Iris pigment epithelial cell (primary cell): ENCODE data around the gene DNAJA2.
"Not testable (repeated sequence)": the region's sequence is repeated elsewhere in the genome, so short reads cannot be mapped to it uniquely, and the experiment has no call there.

Experiments
- DNase-seq: peaks from one replicate; pipeline ENCODE4 v3.0.0-alpha.2; 2011; ENCODE audit warnings: low read depth

The DNAJA2 gene

DNA sequence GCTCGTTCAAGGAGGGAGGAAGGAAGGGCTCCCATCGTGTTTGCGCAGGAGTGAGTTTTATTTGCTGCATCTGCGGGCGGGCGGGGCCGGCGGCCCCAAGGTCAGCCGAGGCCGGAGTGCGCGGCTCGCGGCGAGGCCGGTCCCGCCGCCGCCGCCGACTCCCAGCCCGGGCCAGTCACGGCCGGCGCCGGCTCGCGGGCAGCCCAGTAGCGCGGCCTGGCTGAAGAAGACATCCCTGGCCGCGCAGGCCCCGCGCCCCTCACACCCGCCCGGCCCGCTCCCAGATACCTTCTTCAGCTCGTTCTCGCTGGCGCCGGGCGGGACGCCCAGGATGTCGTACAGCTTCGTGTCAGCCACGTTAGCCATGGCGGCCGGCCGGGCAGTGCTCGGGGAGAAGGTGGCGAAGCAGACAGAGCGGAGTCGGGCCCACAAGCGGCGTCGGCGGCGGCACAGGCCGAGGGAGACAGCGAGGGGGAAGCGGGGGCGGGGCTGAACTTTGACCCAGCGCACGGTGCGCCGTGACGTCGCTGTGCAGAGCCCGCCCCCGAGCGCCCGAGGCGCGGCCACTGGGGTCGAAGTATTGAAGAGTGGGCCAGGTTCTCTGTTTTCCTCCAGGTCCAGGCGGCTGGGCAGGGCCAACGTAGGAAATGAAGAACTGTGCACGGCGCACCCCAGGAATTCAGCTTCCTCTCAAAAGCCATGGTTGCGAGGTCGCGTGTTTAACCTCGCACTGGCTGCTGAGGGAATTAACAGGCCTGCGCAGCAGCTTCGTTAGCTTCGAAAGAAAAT, at the start of gene DNAJA2:
DNAJA2 (minus strand) TSS at position 468 of the 789 bp plus-strand sequence; CDS start at position 366, 102 bp downstream.
- peak; percentile 90 for DNase-seq

DNA sequence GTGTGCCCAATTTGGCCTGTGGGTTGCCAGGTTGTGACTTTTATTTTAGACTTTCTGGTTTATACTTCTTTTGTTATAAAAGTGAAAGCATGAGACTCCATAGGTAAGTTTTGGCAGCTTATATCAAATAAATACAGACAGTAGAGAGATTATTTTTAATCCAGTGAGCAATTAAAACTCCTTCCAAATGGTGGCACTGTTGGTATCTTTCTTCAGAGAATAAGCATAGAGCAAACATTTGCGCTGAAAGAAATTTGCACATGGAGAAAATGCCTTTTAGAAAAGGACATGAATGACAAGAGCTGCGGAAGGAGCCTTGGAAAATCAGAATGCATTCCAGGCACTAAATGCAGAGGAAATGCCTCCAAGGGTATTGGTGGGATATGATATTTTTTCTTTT, 46.1 kb upstream of the DNAJA2 start:
- peak; percentile 15 for DNase-seq

GRCh38 chr16:47018223-47018891, 44.9 kb upstream of the DNAJA2 start:
- peak; percentile 28 for DNase-seq

DNA sequence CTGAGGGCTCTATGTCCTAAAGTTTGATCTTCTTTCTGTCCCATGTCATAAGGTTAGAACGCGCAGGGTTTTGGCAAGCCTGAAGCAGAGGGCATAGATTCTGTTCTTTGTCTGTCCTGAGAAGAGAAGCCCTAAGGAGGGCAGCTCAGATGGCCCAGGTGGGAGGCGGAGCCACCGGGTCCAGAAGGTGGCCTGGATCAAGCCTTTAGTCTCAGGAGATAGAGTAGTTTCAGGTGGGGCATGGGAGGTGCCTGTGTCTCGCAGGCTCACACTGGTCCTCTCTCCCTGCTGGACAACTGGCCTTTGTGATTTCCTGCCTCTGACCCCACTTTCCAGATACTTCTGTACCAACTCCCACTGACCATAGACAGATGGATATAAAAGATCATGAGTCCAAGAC, 44.2 kb upstream of the DNAJA2 start:
- no peak for DNase-seq

- DNase-seq = no peak
Measured at GRCh38 chr16:47016700-47017133, 43.2 kb upstream of the DNAJA2 start.

DNA sequence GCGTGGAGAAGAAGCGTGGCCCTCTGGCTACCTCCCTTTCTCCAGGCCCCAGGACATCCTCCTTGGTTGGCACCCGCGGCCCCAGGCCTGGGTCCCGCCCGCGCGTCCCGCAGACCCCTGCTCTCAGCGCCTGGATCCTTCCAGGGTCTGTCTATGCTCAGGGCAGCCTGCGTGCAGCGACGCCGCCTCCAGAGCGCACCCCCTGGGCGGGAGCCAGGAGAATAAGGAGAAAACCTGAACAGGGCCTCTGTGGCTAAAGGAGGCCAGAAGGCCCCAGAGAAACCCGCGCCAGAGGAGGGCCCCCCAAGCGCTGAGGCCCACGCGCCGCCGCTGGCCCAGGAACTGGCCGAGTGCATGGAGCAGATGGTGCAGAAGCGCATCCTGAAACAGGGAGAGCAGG, 40.4 kb upstream of the DNAJA2 start:
- no peak for DNase-seq

- DNase-seq = no peak
Measured at GRCh38 chr16:47013172-47013571, 39.7 kb upstream of the DNAJA2 start.

DNA sequence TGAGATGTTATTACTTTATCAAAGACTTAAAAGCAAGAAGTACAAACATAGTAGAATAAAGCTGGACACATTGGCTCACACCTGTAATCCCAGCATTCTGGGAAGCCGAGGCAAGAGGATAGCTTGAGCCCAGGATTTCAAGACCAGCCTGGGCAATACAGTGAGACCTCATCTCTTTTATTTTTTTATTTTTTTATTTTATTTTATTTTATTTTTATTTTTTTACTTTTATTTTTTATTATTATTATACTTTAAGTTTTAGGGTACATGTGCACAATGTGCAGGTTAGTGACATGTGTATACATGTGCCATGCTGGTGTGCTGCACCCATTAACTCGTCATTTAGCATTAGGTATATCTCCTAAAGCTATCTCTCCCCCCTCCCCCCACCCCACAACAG, 37.3 kb upstream of the DNAJA2 start:
- DNase-seq = not testable (repeated sequence)

DNA sequence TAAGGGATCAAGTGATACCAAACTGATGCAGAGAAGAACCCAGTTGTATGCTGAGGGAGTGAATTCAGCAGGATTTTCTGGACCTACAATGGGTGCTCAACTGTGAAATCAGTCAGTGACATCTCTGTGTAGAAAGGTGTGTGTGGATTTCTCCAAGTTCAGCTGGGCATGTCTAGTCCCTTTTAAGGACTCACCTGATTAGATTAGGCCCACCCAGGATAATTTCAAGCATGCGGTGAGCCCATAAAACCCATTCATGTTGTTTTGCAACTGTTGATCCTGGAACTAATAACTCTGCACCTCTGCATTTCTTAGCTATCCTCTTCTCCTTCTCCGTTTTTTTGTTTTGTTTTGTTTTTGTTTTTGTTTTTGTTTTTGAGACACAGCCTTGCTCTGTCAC, 35.1 kb upstream of the DNAJA2 start:
- DNase-seq = no peak

DNA sequence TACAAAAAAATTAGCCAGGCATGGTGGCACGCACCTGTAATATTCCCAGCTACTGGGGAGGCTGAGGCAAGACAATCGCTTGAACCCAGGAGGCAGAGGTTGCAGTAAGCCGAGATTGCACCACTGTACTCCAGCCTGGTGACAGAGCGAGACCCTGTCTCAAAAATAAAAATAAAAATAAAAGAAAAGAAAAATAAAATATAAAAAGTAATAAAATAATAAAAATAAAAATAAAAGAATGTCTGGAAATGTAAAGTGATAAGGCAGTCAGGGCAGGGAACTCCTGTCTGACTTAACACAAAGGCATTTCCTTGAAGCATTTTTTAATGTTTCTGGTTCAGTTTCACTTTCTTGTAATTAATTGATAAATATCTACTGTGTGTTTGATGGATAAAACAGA, 34.7 kb upstream of the DNAJA2 start:
- DNase-seq = peak; percentile 49

DNA sequence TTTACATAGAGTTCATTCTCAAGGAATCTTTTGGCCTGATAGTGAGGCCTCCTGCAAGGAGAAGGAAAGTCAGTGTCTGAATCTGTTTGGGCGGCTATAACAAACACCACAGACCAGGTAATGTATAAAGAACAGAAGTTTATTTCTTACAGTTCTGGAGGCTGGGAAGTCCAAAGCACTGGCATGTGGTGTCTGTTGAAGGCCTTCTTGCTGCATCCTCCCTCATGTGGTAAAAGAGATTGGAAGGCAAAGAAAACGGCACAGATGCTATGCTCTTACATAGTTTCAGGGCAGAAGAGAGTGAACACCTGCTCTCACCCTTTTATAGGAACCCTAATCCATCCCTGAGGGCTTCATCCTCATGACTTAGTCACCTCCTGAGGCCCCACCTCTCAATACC, 31.2 kb upstream of the DNAJA2 start:
- no peak for DNase-seq

GRCh38 chr16:47000066-47000465, 26.6 kb upstream of the DNAJA2 start:
- not testable (repeated sequence) for DNase-seq

DNA sequence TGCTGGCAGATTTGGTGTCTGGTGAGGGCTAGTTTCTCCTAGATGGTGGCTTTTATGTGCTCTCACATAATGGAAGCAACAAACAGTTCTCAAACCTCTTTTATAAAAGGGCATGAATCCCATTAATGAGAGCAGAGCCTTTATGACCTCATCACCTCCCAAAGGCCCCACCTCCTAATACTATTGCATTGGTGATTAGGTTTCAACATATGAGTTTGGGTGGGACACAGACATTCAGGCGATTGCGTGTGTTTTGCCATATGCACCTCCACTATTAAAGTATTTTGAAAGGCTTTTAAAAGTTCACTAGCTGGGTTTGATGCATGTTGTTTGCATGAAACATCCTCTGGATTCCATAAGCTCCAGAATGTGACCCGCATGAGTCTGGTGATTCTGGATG, 24.4 kb upstream of the DNAJA2 start:
- DNase-seq = no peak

DNA sequence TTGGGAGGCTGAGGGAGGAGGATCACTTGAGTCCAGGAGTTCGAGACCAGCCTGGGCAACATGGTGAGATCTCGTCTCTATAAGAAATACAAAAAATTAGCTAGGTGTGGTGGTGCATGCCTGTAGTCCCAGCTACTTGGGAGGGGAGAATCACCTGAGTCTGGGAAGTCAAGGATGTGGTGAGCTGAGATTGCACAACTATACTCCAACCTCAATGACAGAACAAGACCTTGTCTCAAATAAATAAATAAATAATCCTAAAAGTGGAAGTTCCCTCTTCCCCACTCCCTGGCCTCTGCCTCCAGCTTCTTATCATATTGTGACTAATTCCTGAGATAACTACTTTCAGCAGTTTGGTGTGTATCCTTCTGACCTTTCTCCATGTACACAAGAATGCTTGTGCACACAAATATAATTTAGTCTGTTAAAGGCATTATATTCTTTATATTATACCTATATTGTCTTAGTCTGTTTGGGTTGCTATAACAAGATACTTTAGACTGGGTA, 23.5 kb upstream of the DNAJA2 start:
- DNase-seq = no peak

GRCh38 chr16:46996391-46996790, 22.9 kb upstream of the DNAJA2 start:
- peak; percentile 55 for DNase-seq

DNA sequence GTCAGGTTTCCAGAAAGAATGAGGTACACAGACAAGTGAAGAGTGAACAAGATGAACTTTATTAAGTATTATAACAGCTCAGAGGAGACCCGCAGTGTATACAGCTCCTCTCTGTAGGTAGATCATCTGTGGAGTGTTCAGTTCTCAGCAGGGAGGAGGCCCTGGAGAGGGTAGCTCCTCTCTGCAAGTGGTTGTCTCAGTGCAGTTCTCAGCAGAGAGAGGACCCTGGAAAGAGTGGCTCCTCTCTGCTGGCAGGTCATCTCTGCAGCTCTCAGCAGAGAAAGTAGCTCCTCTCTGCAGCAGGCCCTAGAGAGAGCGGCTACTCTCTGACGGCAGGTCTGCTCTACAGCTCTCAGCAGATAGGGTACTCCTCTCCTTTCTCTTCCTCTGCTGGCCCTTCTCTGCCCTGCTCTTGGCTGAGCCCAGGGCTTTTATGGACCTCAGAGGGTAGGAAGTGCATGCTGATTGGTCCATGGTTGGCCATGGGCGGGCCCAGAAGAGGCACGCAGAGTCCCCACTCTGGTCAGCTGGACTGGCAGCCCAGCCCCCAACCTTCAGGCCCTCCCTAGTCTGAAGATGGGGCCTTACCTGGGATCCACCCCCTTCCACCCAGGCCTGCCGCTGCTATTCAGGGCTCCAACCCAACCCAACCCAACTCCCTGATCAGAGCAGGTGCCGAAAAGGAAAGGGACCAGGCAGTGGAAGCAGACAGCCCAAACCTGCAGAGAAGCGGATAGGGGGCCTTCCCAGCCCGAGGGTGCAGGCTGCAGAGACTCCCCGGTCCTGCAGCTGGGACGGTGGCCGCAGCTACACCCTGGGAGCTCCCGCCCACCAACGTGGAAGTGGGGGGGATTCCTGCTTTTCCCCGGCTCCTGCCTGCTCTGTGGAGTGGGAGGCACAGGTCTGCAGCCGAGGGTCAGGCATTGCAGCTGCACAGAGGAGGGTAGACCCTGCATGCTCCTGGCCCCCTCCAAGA, 18.5 kb upstream of the DNAJA2 start:
- no peak for DNase-seq

DNA sequence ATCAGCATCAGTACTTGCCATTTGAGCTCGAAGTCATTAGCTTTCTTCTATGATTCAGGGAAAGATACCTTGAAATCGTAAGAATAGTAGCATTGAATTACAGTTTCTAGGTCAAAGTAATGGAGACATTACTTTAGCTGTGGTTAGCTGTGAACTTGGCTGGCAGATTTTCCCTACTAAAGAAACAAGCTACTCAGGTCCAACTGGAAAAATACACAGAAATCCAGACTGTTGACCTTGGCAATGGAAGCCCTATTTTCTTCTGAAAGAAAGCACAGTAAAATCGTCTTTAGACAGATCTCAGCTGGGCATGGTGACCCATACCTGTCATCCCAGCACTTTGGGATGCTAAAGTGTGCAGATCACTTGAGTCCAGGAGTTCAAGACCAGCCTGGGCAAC, 13.4 kb upstream of the DNAJA2 start:
- no peak for DNase-seq

DNA sequence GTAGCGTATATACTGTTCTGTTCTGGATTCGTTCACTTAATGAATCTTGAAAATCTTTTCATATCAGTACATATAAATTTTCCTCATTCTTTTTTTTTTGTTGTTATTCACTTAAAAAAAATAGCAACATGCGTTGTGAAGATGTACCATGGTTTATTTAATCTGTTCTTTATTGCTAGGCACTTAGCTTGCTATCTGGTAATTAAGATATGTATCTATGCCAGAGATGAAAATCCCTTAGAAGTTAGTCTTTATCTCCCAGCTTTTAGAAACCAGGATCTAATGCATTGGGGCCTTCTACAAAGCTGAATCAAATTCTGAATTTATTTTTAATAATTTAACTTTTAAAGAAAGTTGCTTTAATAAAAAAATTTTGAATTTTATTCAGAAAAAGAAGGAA, 13.0 kb upstream of the DNAJA2 start:
- no peak for DNase-seq

DNA sequence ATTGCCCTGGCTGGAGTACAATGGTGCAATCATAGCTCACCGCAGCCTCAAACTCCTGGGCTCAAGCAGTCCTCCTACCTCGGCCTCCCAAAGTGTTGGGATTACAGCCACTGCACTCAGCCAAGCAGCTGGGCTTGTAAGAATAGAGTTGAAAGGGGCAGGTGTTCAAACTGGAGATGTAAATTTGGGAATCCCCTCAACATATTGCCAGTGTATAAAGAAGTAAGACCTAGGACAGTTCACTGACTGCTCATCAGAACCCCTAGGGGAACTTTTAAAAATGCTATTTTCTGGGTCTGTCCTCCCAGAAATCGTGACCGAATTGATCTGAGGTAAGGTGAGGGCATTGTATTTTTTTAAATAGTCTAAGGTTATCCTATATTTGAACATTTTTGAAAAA, 8.9 kb upstream of the DNAJA2 start:
- DNase-seq = no peak

DNA sequence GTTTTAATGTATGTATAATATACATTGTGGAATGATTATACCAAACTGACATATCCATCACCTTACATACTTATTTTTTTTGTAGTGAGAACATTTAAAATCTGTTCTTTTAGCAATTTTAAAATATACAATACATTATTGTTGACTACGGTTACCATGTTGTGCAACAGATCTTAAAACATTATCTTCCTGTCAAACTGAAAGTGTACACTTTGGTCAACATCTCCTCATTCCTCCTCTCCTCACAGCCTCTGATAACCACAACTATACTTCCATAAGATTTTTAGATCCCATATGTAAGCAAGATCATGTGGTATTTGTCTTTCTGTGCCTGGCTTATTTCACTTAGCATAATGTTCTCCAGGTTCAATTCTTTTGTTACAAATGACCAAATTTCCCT, 7.5 kb upstream of the DNAJA2 start:
- peak; percentile 49 for DNase-seq

DNA sequence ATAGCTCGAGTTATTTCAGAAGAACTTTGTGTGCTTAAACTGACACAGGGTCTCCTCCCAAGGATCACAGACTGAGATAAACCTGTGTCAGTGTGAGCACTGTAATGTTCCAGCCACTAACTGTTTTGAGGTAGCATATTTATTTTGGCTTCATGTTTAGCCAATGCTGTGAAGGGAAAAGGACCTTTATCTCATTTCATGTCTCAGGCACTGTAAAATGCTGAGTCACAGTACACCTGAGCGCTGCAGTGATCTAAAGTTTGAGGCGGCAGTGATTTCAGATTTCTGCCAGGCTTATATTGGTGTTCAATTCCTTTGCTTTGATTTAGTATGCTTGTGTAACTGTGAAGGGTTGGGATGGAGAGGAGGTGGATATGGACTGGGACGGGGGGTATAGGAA, 3.1 kb upstream of the DNAJA2 start:
- no peak for DNase-seq

- DNase-seq = no peak
Measured at GRCh38 chr16:46975908-46976470, 2.5 kb upstream of the DNAJA2 start.
